Measurements from ENCODE around the gene LRRC45. TPM values are rescaled to one million over a fixed set of nuclear protein-coding genes. Genes with fewer than 3 reads are reported as not detected.

The LRRC45 gene
- total RNA-seq, 4 donors from 2014 or later, result 15.3 to 33.0 (median 18.9) TPM

- TF ChIP-seq CTCF (IDR thresholded peaks at IDR 0.05), result no peak
- no peak for TF ChIP-seq POLR2A (IDR thresholded peaks at IDR 0.05)
- no peaks in the 10 kb centered on the region for H3K9me3 ChIP-seq
- no peak for DNase-seq
- intact Hi-C loops (cut with DNase I), result no loop called here
- peaks cover 20 to 28% of the 10 kb centered on the region in 2 donors for H3K4me1 ChIP-seq
- no peak overlapping the region for H3K4me3 ChIP-seq (replicated peaks in 1 of 3)
- H3K27me3 ChIP-seq, result no peaks in the 10 kb centered on the region
- 87 to 97% methylated on average over 4 to 6 of the region's 9 CpGs for WGBS, 2 donors
- H3K36me3 ChIP-seq, result peaks cover 21 to 44% of the 10 kb centered on the region in 2 donors
- H3K27ac ChIP-seq, result no peak overlapping the region
Observed at GRCh38 chr17:82062984-82063368, 39.9 kb downstream of the LRRC45 start.

- Histone ChIP-seq H3K27me3 (no peaks in the 10 kb centered on the region), H3K4me1 (peaks cover 20 to 28% of the 10 kb centered on the region in 2 donors), H3K9me3 (no peaks in the 10 kb centered on the region), H3K36me3 (peaks cover 16 to 40% of the 10 kb centered on the region in 2 donors), H3K4me3 (replicated peaks in 1 of 3) (no peak overlapping the region), H3K27ac (no peak overlapping the region)
- peak in 1 of 2 donors; percentile 22 for DNase-seq
- TF ChIP-seq CTCF (IDR thresholded peaks at IDR 0.05) (no peak), POLR2A (IDR thresholded peaks at IDR 0.05) (no peak)
- intact Hi-C loops (cut with DNase I), result no loop called here
- 67 to 71% methylated on average over 16 to 18 of the region's 20 CpGs for WGBS, 2 donors
Observed at GRCh38 chr17:82063424-82064415, 40.6 kb downstream of the LRRC45 start.

GRCh38 chr17:82064433-82065192, 41.5 kb downstream of the LRRC45 start:
- Histone ChIP-seq H3K4me3 (replicated peaks in 1 of 3) (peak overlapping the region; percentile 47 to 91 (median 79)), H3K9me3 (no peaks in the 10 kb centered on the region), H3K27me3 (no peaks in the 10 kb centered on the region), H3K4me1 (peaks cover 20 to 28% of the 10 kb centered on the region in 2 donors), H3K36me3 (peaks cover 16 to 33% of the 10 kb centered on the region in 2 donors), H3K27ac (peak overlapping the region; percentile 36 to 79 (median 45))
- intact Hi-C loops (cut with DNase I), result no loop called here
- peak; percentile 41 to 42 for DNase-seq
- 20 to 61% methylated on average over 5 to 6 of the region's 36 CpGs for WGBS, 2 donors
- TF ChIP-seq CTCF (IDR thresholded peaks at IDR 0.05) (no peak), POLR2A (IDR thresholded peaks at IDR 0.05) (no peak)

GRCh38 chr17:82065193-82065637, 42.1 kb downstream of the LRRC45 start:
- Histone ChIP-seq H3K27ac (peak overlapping the region; percentile 36 to 79 (median 45)), H3K36me3 (peaks cover 14 to 27% of the 10 kb centered on the region in 2 donors), H3K27me3 (no peaks in the 10 kb centered on the region), H3K9me3 (no peaks in the 10 kb centered on the region), H3K4me3 (replicated peaks in 1 of 3) (peak overlapping the region; percentile 47 to 91 (median 79)), H3K4me1 (peaks cover 20 to 28% of the 10 kb centered on the region in 2 donors)
- DNase-seq, result peak; percentile 15 to 27
- 3% methylated on average over 8 of the region's 47 CpGs; no CpG with 5 or more reads in 1 of the 2 donors for WGBS, 2 donors
- intact Hi-C loops (cut with DNase I), result no loop called here
- TF ChIP-seq CTCF (IDR thresholded peaks at IDR 0.05), result no peak
- TF ChIP-seq POLR2A (IDR thresholded peaks at IDR 0.05), result no peak
